ENCODE measurements around the gene RNF220. TPM values are rescaled to one million over a fixed set of nuclear protein-coding genes. Genes with fewer than 3 reads are reported as not detected.

The RNF220 gene
- total and polyA plus RNA-seq, 2 of the 13 experiments (the other 11 are each of a cell fraction or from before 2014, with no cell fraction given): 48.2 to 72.1 TPM

DNA sequence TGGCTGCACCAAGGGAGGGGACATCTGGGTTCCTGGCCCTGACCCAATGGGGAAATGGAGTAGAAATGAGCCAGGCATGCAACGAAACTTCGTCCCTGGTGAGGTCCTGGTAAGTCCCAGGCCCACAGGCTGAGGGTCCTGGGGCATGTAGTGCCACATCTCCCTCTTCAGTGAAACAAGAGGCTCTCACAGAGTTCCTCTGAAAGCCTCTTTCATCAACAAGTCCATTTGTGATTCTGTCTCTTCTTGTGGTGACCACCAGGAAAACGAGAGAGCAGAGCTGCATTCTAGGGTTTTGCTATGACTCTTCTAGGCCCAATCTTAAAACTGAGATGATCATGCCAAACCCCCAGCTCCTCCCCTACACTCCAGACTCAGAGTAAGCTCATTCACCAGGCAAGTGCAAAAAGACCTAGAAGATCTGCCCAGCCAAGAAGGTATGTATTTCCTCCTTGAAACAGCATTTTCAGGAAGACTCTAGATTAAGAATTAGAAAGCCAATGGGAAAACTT is 24.3 kb upstream of the RNF220 start:
- Histone ChIP-seq H4K20me1 (ENCODE audit: insufficient read depth, low read length) (no peaks in the 10 kb centered on the region), H3K36me3 (replicated peaks in 1 of 2; ENCODE audit: control insufficient read depth in 1 of 2, insufficient read depth in 2 of 2, low read length in 2 of 2) (no peaks in the 10 kb centered on the region), H3K9ac (ENCODE audit: insufficient read depth, low read depth, low read length) (no peak overlapping the region), H3K4me2 (ENCODE audit: low read depth, low read length) (no peak overlapping the region), H3K4me1 (ENCODE audit: insufficient read depth, low read length) (peaks cover 11% of the 10 kb centered on the region), H2AFZ (ENCODE audit: low read length) (no peak overlapping the region), H3K27ac (ENCODE audit: extremely low read length, insufficient read depth, low read length) (no peak overlapping the region), H3K27me3 (ENCODE audit: control insufficient read depth in 1 of 2, insufficient read depth in 2 of 2, low read length in 2 of 2) (peaks cover 0 to 6% of the 10 kb centered on the region in 2 experiments; a peak in 2 of 5 replicates), H3K9me3 (ENCODE audit: low read length) (no peaks in the 10 kb centered on the region), H3K79me2 (ENCODE audit: insufficient read depth, low read length) (no peaks in the 10 kb centered on the region), H3K4me3 (replicated peaks in 1 of 3; ENCODE audit: insufficient read depth in 1 of 3, low read depth in 2 of 3, low read length in 3 of 3) (no peak overlapping the region)
- intact Hi-C loops (cut with micrococcal nuclease; ENCODE audit: unreplicated experiment) (no loop called here), in situ Hi-C loops (cut with HindIII; ENCODE audit: extremely low pct_ligation_motif_present, low pct_unique_long_range_greater_than_20kb) (no loop called here)
- TF ChIP-seq, protein P1, sequence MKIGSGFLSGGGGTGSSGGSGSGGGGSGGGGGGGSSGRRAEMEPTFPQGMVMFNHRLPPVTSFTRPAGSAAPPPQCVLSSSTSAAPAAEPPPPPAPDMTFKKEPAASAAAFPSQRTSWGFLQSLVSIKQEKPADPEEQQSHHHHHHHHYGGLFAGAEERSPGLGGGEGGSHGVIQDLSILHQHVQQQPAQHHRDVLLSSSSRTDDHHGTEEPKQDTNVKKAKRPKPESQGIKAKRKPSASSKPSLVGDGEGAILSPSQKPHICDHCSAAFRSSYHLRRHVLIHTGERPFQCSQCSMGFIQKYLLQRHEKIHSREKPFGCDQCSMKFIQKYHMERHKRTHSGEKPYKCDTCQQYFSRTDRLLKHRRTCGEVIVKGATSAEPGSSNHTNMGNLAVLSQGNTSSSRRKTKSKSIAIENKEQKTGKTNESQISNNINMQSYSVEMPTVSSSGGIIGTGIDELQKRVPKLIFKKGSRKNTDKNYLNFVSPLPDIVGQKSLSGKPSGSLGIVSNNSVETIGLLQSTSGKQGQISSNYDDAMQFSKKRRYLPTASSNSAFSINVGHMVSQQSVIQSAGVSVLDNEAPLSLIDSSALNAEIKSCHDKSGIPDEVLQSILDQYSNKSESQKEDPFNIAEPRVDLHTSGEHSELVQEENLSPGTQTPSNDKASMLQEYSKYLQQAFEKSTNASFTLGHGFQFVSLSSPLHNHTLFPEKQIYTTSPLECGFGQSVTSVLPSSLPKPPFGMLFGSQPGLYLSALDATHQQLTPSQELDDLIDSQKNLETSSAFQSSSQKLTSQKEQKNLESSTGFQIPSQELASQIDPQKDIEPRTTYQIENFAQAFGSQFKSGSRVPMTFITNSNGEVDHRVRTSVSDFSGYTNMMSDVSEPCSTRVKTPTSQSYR (CRISPR knock-in tag; IDR thresholded peaks at IDR 0.05; ENCODE audit: borderline replicate concordance): no peak
- TF ChIP-seq ZBTB7B (CRISPR knock-in tag; IDR thresholded peaks at IDR 0.05) (no peak), KLF6 (CRISPR knock-in tag; IDR thresholded peaks at IDR 0.05) (no peak), ATM (IDR thresholded peaks at IDR 0.05; ENCODE audit: borderline replicate concordance) (no peak), ZNF879 (CRISPR knock-in tag; IDR thresholded peaks at IDR 0.05) (no peak), PPARG (CRISPR knock-in tag; conservative IDR thresholded peaks at IDR 0.05) (no peak), HES4 (CRISPR knock-in tag; IDR thresholded peaks at IDR 0.05; ENCODE audit: borderline replicate concordance) (no peak), FOXK2 (IDR thresholded peaks at IDR 0.05) (no peak), ZFP41 (CRISPR knock-in tag; IDR thresholded peaks at IDR 0.05; ENCODE audit: borderline replicate concordance) (no peak)
- TF ChIP-seq, protein P2, sequence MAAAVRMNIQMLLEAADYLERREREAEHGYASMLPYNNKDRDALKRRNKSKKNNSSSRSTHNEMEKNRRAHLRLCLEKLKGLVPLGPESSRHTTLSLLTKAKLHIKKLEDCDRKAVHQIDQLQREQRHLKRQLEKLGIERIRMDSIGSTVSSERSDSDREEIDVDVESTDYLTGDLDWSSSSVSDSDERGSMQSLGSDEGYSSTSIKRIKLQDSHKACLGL (CRISPR knock-in tag; IDR thresholded peaks at IDR 0.05): no peak
- TF ChIP-seq, protein P3, sequence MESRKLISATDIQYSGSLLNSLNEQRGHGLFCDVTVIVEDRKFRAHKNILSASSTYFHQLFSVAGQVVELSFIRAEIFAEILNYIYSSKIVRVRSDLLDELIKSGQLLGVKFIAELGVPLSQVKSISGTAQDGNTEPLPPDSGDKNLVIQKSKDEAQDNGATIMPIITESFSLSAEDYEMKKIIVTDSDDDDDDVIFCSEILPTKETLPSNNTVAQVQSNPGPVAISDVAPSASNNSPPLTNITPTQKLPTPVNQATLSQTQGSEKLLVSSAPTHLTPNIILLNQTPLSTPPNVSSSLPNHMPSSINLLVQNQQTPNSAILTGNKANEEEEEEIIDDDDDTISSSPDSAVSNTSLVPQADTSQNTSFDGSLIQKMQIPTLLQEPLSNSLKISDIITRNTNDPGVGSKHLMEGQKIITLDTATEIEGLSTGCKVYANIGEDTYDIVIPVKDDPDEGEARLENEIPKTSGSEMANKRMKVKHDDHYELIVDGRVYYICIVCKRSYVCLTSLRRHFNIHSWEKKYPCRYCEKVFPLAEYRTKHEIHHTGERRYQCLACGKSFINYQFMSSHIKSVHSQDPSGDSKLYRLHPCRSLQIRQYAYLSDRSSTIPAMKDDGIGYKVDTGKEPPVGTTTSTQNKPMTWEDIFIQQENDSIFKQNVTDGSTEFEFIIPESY (CRISPR knock-in tag; IDR thresholded peaks at IDR 0.05): no peak
- FAIRE-seq (no peak), ATAC-seq (no peak), DNase-seq (ENCODE audit: low spot score) (no peak)
- WGBS (ENCODE audit: low lambda C conversion rate): no CpG with 5 or more reads among the region's 3 CpGs
- no TSS peak for BruUV-seq (replicated peaks)
- ChIA-PET POLR2A (no interaction called here), CTCF (ENCODE audit: low intra/inter-chr PET ratio, low total read pairs) (interaction anchor here (0.8 to 3.1 kb wide), 2 partner anchors 214 kb away, joined by 3 to 44 read pairs; no protein-coding TSS in a partner anchor)
